HL-60 (cell line): ENCODE measurements around the gene ERF.

Experiments
- GABPA ChIP-seq: IDR thresholded peaks from 2 replicates; pipeline ENCODE4 v1.6.1; 2012; ENCODE audit warnings: low read depth
- POLR2AphosphoS5 ChIP-seq: IDR thresholded peaks from 2 replicates; pipeline ENCODE4 v1.6.1; 2012; ENCODE audit warnings: low read depth
- TF ChIP-seq, protein P1 (sequence below): IDR thresholded peaks from one replicate; pipeline ENCODE4 v1.5.1; 2011; ENCODE audit warnings: low read length, control low read depth, inconsistent platforms; ENCODE audit not compliant: insufficient read depth

DNA sequence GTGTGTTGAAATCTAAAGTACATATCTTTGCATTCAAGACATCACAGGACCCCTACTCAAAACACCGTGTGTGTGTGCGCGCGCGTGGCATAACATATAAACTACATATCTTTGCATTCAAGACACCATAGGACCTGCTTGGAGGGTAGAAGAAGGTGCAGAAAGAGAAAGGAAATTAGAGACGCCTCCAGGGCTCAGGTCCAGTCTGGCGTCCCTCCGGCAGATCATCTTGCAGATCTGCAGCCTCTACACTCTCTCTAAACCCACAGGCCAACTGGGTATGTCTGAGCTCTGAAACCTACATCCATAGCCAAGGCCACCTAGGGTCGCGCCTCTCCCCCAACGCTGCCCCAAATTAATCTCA is 48.2 kb upstream of the ERF start:
- TF ChIP-seq, protein P1, sequence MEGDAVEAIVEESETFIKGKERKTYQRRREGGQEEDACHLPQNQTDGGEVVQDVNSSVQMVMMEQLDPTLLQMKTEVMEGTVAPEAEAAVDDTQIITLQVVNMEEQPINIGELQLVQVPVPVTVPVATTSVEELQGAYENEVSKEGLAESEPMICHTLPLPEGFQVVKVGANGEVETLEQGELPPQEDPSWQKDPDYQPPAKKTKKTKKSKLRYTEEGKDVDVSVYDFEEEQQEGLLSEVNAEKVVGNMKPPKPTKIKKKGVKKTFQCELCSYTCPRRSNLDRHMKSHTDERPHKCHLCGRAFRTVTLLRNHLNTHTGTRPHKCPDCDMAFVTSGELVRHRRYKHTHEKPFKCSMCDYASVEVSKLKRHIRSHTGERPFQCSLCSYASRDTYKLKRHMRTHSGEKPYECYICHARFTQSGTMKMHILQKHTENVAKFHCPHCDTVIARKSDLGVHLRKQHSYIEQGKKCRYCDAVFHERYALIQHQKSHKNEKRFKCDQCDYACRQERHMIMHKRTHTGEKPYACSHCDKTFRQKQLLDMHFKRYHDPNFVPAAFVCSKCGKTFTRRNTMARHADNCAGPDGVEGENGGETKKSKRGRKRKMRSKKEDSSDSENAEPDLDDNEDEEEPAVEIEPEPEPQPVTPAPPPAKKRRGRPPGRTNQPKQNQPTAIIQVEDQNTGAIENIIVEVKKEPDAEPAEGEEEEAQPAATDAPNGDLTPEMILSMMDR: no peak
- TF ChIP-seq POLR2AphosphoS5: no peak
- TF ChIP-seq GABPA: no peak
